Esophagus (tissue), 2 donors: ENCODE data around the gene CMSS1. TPM values are rescaled to one million over a fixed set of nuclear protein-coding genes. Genes with fewer than 3 reads are reported as not detected.

Source experiments
- H3K27ac ChIP-seq, 2 donors: one replicate each; pipeline ENCODE4 v1.5.1; 2013; ENCODE audit warnings: low read depth in 2 of 2, mild to moderate bottlenecking in 2 of 2, inconsistent platforms in 1 of 2, low read length in 1 of 2, moderate library complexity in 1 of 2
- H3K27me3 ChIP-seq, 2 donors: one replicate each; pipeline ENCODE4 v1.6.1; 2013; ENCODE audit warnings: low read length in 2 of 2, control low read depth in 1 of 2, mild to moderate bottlenecking in 1 of 2; ENCODE audit not compliant: insufficient read depth in 2 of 2, control insufficient read depth in 1 of 2
- H3K36me3 ChIP-seq, 2 donors: one replicate each; pipeline ENCODE4 v1.6.1; 2013; ENCODE audit warnings: low read length in 1 of 2; ENCODE audit not compliant: control insufficient read depth in 2 of 2, insufficient read depth in 2 of 2
- H3K4me1 ChIP-seq, 2 donors: one replicate each; pipeline ENCODE4 v1.6.1; 2013; ENCODE audit warnings: low read length in 1 of 2; ENCODE audit not compliant: control insufficient read depth in 2 of 2, insufficient read depth in 2 of 2
- H3K4me3 ChIP-seq, 2 donors: one replicate each; pipeline ENCODE4 v1.5.1; 2013; ENCODE audit warnings: low read length in 2 of 2, mild to moderate bottlenecking in 2 of 2, low read depth in 1 of 2, moderate library complexity in 1 of 2
- H3K9me3 ChIP-seq, 2 donors: one replicate each; pipeline ENCODE4 v1.6.1; 2013; ENCODE audit warnings: mild to moderate bottlenecking in 2 of 2, low read depth in 1 of 2, low read length in 1 of 2, moderate library complexity in 1 of 2; ENCODE audit not compliant: control insufficient read depth in 2 of 2, insufficient read depth in 1 of 2
- WGBS, 2 donors: extraction: QIAGEN DNeasy Blood & Tissue Kit; methylation state at CpG; one replicate each; pipeline ENCODE4 v1.1.7; 2013; 5-methylcytosine and 5-hydroxymethylcytosine counted together
- polyA plus RNA-seq, 2 donors: library from polyadenylated mRNA; stranded (reverse); fragments of 200-250 nt; gene quantifications; one replicate each; pipeline ENCODE4 v1.2.3, GENCODE V29; 2013
- donor health status: healthy with polysubstance abuse.
- donor health status: Bipolar disorder and iron deficiency.

Gene CMSS1
- polyA plus RNA-seq, 2 donors = 15.5 to 17.9 TPM

GRCh38 chr3:100206687-100207086, 389.0 kb downstream of the CMSS1 start:
- no peak overlapping the region for H3K4me3 ChIP-seq
- WGBS, 2 donors = 93 to 95% methylated on average over 1 of the region's 1 CpG
- no peaks in the 10 kb centered on the region for H3K27me3 ChIP-seq
- no peaks in the 10 kb centered on the region for H3K9me3 ChIP-seq
- no peaks in the 10 kb centered on the region for H3K36me3 ChIP-seq
- no peak overlapping the region for H3K27ac ChIP-seq
- no peaks in the 10 kb centered on the region for H3K4me1 ChIP-seq

DNA sequence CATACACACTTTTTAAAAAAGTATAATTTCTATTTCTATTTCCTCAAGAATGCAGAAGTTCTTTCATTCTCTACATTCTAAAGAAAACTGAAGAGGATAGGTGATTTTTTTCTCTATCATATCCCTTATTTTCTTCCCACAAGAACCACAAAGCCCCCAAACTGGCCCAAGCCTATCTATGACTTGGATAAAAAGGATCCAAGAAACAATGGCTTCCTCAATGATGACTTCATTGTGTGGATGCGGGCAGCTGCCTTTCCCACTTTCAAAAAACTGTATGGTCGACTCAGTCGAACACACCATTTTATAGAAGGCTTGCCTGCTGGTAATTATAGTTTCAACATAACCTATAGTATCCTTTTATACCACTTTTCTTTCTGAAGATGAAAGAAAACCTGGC, 390.2 kb downstream of the CMSS1 start:
- H3K36me3 ChIP-seq = no peaks in the 10 kb centered on the region
- H3K27ac ChIP-seq = no peak overlapping the region
- no peak overlapping the region for H3K4me3 ChIP-seq
- no peaks in the 10 kb centered on the region for H3K27me3 ChIP-seq
- WGBS, 2 donors = 90 to 97% methylated on average over 3 of the region's 3 CpGs
- no peaks in the 10 kb centered on the region for H3K4me1 ChIP-seq
- H3K9me3 ChIP-seq = no peaks in the 10 kb centered on the region

GRCh38 chr3:100209169-100209568, 391.5 kb downstream of the CMSS1 start:
- Histone ChIP-seq H3K36me3 (no peaks in the 10 kb centered on the region), H3K4me3 (no peak overlapping the region), H3K27ac (no peak overlapping the region), H3K4me1 (peaks cover 0 to 2% of the 10 kb centered on the region in 2 donors), H3K27me3 (no peaks in the 10 kb centered on the region), H3K9me3 (no peaks in the 10 kb centered on the region)
- 93 to 98% methylated on average over 2 of the region's 2 CpGs for WGBS, 2 donors

DNA sequence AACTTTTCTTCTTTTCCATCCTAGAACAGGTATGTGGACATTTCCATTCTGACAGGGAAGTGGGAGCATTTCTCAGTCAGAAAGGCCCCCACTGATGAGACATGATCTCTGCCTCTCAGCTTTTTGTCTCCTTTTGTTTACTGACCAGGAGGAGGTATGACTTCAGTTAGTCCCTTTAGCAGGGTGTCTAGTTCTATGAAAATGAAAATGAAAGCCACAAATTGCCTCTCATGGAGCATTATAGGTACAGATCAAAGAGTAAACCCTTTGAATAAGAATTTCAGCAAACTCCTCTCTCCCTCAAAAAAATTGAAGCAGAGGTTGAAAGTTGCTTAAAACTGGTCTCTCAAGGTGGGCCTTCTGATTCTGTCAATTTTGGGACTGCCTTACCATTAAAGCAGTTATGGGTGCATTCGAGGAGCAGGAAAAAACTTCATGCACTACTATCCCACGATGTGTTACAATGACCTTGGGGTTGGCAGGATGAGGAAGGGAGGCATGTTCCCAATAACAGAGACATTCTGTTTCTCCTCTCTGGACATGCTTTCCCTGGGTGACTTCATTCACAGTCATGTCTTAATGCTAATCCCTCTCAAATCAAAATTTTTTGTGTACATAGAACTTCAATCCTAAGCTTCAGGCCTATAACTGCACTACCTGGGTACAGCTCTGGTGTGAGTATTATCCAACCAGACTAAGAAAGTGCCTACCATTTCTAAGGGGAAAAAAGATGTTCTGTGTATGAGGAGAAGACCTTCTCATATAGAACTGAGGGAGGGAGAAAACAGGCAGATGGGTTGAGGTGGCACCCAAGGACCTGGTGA, 392.5 kb downstream of the CMSS1 start:
- Histone ChIP-seq H3K27me3 (no peaks in the 10 kb centered on the region), H3K36me3 (no peaks in the 10 kb centered on the region), H3K27ac (peak overlapping the region; percentile 31 to 32), H3K9me3 (no peaks in the 10 kb centered on the region), H3K4me3 (no peak overlapping the region), H3K4me1 (peaks cover 0 to 2% of the 10 kb centered on the region in 2 donors)
- 27 to 42% methylated on average over 2 of the region's 2 CpGs for WGBS, 2 donors

DNA sequence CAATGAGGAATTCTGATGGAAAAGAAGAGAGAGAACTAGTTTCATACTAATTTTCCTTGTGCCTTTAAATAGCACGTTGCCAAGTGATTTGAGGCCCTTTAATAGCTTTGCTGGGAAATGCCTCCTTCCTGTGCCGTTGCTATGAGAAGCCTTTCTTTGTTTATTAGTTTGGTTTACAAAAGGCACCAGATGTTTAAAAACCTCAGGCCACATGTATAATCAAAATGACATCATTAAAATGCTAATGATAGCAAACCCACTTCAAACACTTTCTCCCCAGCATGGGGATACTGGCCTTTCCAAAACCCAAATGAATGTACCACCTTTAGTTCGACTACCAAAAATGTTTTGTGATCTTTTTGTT, 393.1 kb downstream of the CMSS1 start:
- 4 to 23% methylated on average over 3 of the region's 3 CpGs for WGBS, 2 donors
- Histone ChIP-seq H3K27ac (peak overlapping the region; percentile 31 to 32), H3K4me3 (no peak overlapping the region), H3K9me3 (no peaks in the 10 kb centered on the region), H3K4me1 (peaks cover 0 to 2% of the 10 kb centered on the region in 2 donors), H3K36me3 (no peaks in the 10 kb centered on the region), H3K27me3 (no peaks in the 10 kb centered on the region)

DNA sequence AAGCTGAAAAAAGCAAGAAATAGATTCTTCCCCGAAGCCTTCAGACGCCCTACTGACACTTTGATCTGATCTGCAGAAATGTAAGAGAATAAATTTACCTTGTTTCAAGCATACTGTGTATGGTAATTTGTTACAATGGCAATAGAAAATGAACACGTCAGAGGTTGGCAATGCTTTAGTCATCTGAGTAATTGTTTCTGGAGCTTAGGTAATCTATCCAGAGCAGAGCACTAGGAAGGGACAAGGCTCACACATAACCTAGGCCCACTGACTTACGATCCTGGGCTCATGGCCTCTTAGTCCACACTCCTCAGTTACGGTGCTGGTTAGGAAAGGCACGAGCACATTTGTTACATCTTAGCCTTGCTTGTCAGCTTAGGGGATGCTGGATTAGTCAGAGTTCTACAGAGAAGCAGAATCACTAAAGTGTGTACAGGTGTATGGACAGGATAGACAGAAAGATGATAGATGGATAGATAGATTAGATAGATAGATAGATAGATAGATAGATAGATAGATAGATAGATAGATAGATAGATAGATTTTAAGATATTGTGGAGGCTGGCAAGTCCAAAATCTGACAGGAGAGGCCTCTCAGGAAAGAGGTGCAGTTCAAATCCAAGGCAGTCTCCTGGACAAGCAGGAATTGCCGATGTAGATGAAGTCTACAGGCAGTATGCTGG, 396.4 kb downstream of the CMSS1 start:
- H3K27me3 ChIP-seq = no peaks in the 10 kb centered on the region
- H3K36me3 ChIP-seq = no peaks in the 10 kb centered on the region
- H3K9me3 ChIP-seq = no peaks in the 10 kb centered on the region
- H3K4me1 ChIP-seq = peaks cover 0 to 2% of the 10 kb centered on the region in 2 donors
- 80 to 87% methylated on average over 7 of the region's 7 CpGs for WGBS, 2 donors
- no peak overlapping the region for H3K27ac ChIP-seq
- no peak overlapping the region for H3K4me3 ChIP-seq

- Histone ChIP-seq H3K4me1 (peaks cover 0 to 2% of the 10 kb centered on the region in 2 donors), H3K27ac (no peak overlapping the region), H3K36me3 (no peaks in the 10 kb centered on the region), H3K27me3 (no peaks in the 10 kb centered on the region), H3K4me3 (no peak overlapping the region), H3K9me3 (no peaks in the 10 kb centered on the region)
- 67 to 79% methylated on average over 5 of the region's 5 CpGs for WGBS, 2 donors
Observed at GRCh38 chr3:100214574-100214964, 396.9 kb downstream of the CMSS1 start.

GRCh38 chr3:100216713-100217112, 399.1 kb downstream of the CMSS1 start:
- Histone ChIP-seq H3K27me3 (no peaks in the 10 kb centered on the region), H3K9me3 (no peaks in the 10 kb centered on the region), H3K4me1 (peaks cover 0 to 2% of the 10 kb centered on the region in 2 donors), H3K27ac (no peak overlapping the region), H3K4me3 (no peak overlapping the region), H3K36me3 (no peaks in the 10 kb centered on the region)
- 63 to 75% methylated on average over 1 of the region's 1 CpG for WGBS, 2 donors

DNA sequence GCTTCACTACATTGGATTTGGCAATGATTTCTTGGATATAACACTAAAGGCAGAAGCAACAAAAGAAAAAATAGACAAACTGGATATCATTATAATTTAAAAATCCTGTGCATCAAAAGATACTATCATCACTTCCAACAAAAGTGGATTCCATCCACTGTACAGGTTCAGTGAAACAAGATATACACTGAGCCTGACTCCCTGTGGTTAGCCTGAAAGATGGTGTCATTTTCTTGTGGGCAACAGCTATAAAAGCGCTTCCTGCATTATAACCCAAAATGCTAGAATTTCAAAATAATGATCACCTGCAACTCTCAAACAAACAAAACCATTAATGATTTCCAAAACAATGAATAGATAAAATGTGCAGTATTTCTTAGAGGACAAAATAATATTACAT, 403.5 kb downstream of the CMSS1 start:
- Histone ChIP-seq H3K36me3 (no peaks in the 10 kb centered on the region), H3K27me3 (no peaks in the 10 kb centered on the region), H3K27ac (no peak overlapping the region), H3K4me3 (no peak overlapping the region), H3K4me1 (no peaks in the 10 kb centered on the region), H3K9me3 (no peaks in the 10 kb centered on the region)
- 91 to 100% methylated on average over 1 of the region's 1 CpG for WGBS, 2 donors

GRCh38 chr3:100225193-100225592, 407.5 kb downstream of the CMSS1 start:
- Histone ChIP-seq H3K27ac (no peak overlapping the region), H3K9me3 (no peaks in the 10 kb centered on the region), H3K27me3 (no peaks in the 10 kb centered on the region), H3K4me1 (no peaks in the 10 kb centered on the region), H3K36me3 (no peaks in the 10 kb centered on the region), H3K4me3 (no peak overlapping the region)
- 93 to 94% methylated on average over 26 of the region's 26 CpGs for WGBS, 2 donors
